Rectal smooth muscle tissue (tissue), 1 donor: ENCODE measurements around the gene GTPBP1.
A peak's percentile ranks its signal among the peaks of the same experiment; 100 is the strongest.

ENCODE experiments used
- H3K27ac ChIP-seq: one replicate; pipeline ENCODE4 v1.7.0; 2013; ENCODE audit warnings: low read depth, low read length, inconsistent platforms
- H3K27me3 ChIP-seq: one replicate; pipeline ENCODE4 v1.7.0; 2013; ENCODE audit warnings: low read length; ENCODE audit not compliant: control insufficient read depth, insufficient read depth
- H3K36me3 ChIP-seq: one replicate; pipeline ENCODE4 v1.7.0; 2013; ENCODE audit warnings: low read length; ENCODE audit not compliant: control insufficient read depth, insufficient read depth
- H3K4me1 ChIP-seq: one replicate; pipeline ENCODE4 v1.7.0; 2013; ENCODE audit warnings: low read length; ENCODE audit not compliant: control insufficient read depth, insufficient read depth
- H3K4me3 ChIP-seq: one replicate; pipeline ENCODE4 v1.7.0; 2013; ENCODE audit warnings: low read length
- H3K9ac ChIP-seq: one replicate; pipeline ENCODE4 v1.7.0; 2013; ENCODE audit warnings: low read length

The GTPBP1 gene

GRCh38 chr22:38720350-38720749, 14.6 kb downstream of the GTPBP1 start:
- no peaks in the 10 kb centered on the region for H3K27me3 ChIP-seq
- no peaks in the 10 kb centered on the region for H3K4me1 ChIP-seq
- peaks cover 47% of the 10 kb centered on the region for H3K36me3 ChIP-seq
- no peak overlapping the region for H3K27ac ChIP-seq
- H3K9ac ChIP-seq, result no peak overlapping the region
- H3K4me3 ChIP-seq, result no peak overlapping the region

- Histone ChIP-seq H3K27me3 (no peaks in the 10 kb centered on the region), H3K36me3 (peaks cover 49% of the 10 kb centered on the region), H3K27ac (no peak overlapping the region), H3K4me3 (no peak overlapping the region), H3K9ac (no peak overlapping the region), H3K4me1 (no peaks in the 10 kb centered on the region)
Measured at GRCh38 chr22:38721551-38721950, 15.8 kb downstream of the GTPBP1 start.

GRCh38 chr22:38724176-38724575, 18.4 kb downstream of the GTPBP1 start:
- Histone ChIP-seq H3K36me3 (peaks cover 64% of the 10 kb centered on the region), H3K9ac (no peak overlapping the region), H3K4me3 (no peak overlapping the region), H3K4me1 (no peaks in the 10 kb centered on the region), H3K27me3 (no peaks in the 10 kb centered on the region), H3K27ac (no peak overlapping the region)

GRCh38 chr22:38724926-38725571, 19.3 kb downstream of the GTPBP1 start:
- Histone ChIP-seq H3K36me3 (peaks cover 73% of the 10 kb centered on the region), H3K27ac (no peak overlapping the region), H3K4me3 (no peak overlapping the region), H3K4me1 (no peaks in the 10 kb centered on the region), H3K9ac (no peak overlapping the region), H3K27me3 (no peaks in the 10 kb centered on the region)

- peaks cover 76% of the 10 kb centered on the region for H3K36me3 ChIP-seq
- H3K4me1 ChIP-seq, result no peaks in the 10 kb centered on the region
- H3K27ac ChIP-seq, result no peak overlapping the region
- H3K27me3 ChIP-seq, result no peaks in the 10 kb centered on the region
- no peak overlapping the region for H3K4me3 ChIP-seq
- no peak overlapping the region for H3K9ac ChIP-seq
Measured at GRCh38 chr22:38725900-38726655, 20.3 kb downstream of the GTPBP1 start.

GRCh38 chr22:38727123-38727522, 21.4 kb downstream of the GTPBP1 start:
- Histone ChIP-seq H3K27me3 (no peaks in the 10 kb centered on the region), H3K27ac (no peak overlapping the region), H3K36me3 (peaks cover 76% of the 10 kb centered on the region), H3K4me1 (peaks cover 3% of the 10 kb centered on the region), H3K4me3 (no peak overlapping the region), H3K9ac (no peak overlapping the region)

GRCh38 chr22:38727530-38728451, 22.0 kb downstream of the GTPBP1 start:
- H3K27me3 ChIP-seq, result no peaks in the 10 kb centered on the region
- H3K36me3 ChIP-seq, result peaks cover 70% of the 10 kb centered on the region
- H3K4me3 ChIP-seq, result no peak overlapping the region
- H3K27ac ChIP-seq, result no peak overlapping the region
- no peak overlapping the region for H3K9ac ChIP-seq
- H3K4me1 ChIP-seq, result peaks cover 6% of the 10 kb centered on the region

GRCh38 chr22:38728871-38729796, 23.4 kb downstream of the GTPBP1 start:
- no peaks in the 10 kb centered on the region for H3K27me3 ChIP-seq
- H3K9ac ChIP-seq, result no peak overlapping the region
- no peak overlapping the region for H3K27ac ChIP-seq
- H3K4me1 ChIP-seq, result peaks cover 19% of the 10 kb centered on the region
- no peak overlapping the region for H3K4me3 ChIP-seq
- H3K36me3 ChIP-seq, result peaks cover 60% of the 10 kb centered on the region

- no peaks in the 10 kb centered on the region for H3K27me3 ChIP-seq
- H3K4me1 ChIP-seq, result peaks cover 23% of the 10 kb centered on the region
- H3K27ac ChIP-seq, result no peak overlapping the region
- H3K4me3 ChIP-seq, result no peak overlapping the region
- H3K9ac ChIP-seq, result no peak overlapping the region
- H3K36me3 ChIP-seq, result peaks cover 52% of the 10 kb centered on the region
Measured at GRCh38 chr22:38729946-38730345, 24.2 kb downstream of the GTPBP1 start.

GRCh38 chr22:38730411-38730871, 24.7 kb downstream of the GTPBP1 start:
- no peaks in the 10 kb centered on the region for H3K27me3 ChIP-seq
- H3K4me1 ChIP-seq, result peaks cover 23% of the 10 kb centered on the region
- H3K27ac ChIP-seq, result no peak overlapping the region
- peaks cover 51% of the 10 kb centered on the region for H3K36me3 ChIP-seq
- no peak overlapping the region for H3K9ac ChIP-seq
- no peak overlapping the region for H3K4me3 ChIP-seq

GRCh38 chr22:38731703-38732161, 26.0 kb downstream of the GTPBP1 start:
- H3K27ac ChIP-seq, result peak overlapping the region; percentile 38
- no peak overlapping the region for H3K4me3 ChIP-seq
- no peaks in the 10 kb centered on the region for H3K27me3 ChIP-seq
- peaks cover 47% of the 10 kb centered on the region for H3K36me3 ChIP-seq
- no peak overlapping the region for H3K9ac ChIP-seq
- peaks cover 23% of the 10 kb centered on the region for H3K4me1 ChIP-seq
